OCI-LY7 (cell line): ENCODE data around the gene UVSSA. TPM values are rescaled to one million over a fixed set of nuclear protein-coding genes. Genes with fewer than 3 reads are reported as not detected.

Experiments used
- BruUV-seq: library from RNA; stranded (reverse); fragments of 400-500 nt; replicated peaks from 2 replicates; lab custom pipeline; 2021; lab: Mats Ljungman, UMichigan
- CTCF ChIA-PET: fragments of 300-600 bp; sonication (Branson Sonifier 250); formaldehyde crosslinking; loops from one replicate; lab custom pipeline; 2022; ENCODE audit warnings: antibody characterized with exemption; ENCODE audit not compliant: unreplicated experiment; lab: Charles Lee
- POLR2A ChIA-PET: fragments of 300-600 bp; sonication (Branson Sonifier 250); formaldehyde crosslinking; loops from one replicate; lab custom pipeline; 2022; ENCODE audit warnings: antibody characterized with exemption; lab: Charles Lee
- DNase-seq: peaks from one replicate; pipeline ENCODE4 v3.0.0-alpha.2; 2015; ENCODE audit warnings: low spot score
- H2AFZ ChIP-seq: fragments of 200-600 bp; sonication (generic), shearing (Covaris generic); 2 replicates; pipeline ENCODE4 v1.6.1; 2014; ENCODE audit warnings: mild to moderate bottlenecking, antibody characterized with exemption, low read length, moderate library complexity
- H3K27ac ChIP-seq: fragments of 200-600 bp; sonication (generic); 2 replicates; pipeline ENCODE4 v1.5.1; 2014; ENCODE audit warnings: mixed run types, low read depth, mild to moderate bottlenecking, moderate library complexity, low read length, inconsistent platforms; ENCODE audit not compliant: poor library complexity, severe bottlenecking
- H3K36me3 ChIP-seq: fragments of 200-600 bp; sonication (generic); 2 replicates; pipeline ENCODE4 v1.6.1; 2014; ENCODE audit warnings: mild to moderate bottlenecking, antibody characterized with exemption, low read length, moderate library complexity, mixed read lengths; ENCODE audit not compliant: insufficient read depth
- H3K4me1 ChIP-seq: fragments of 200-600 bp; sonication (generic); 2 replicates; pipeline ENCODE4 v1.5.1; 2014; ENCODE audit warnings: mild to moderate bottlenecking, low read length; ENCODE audit not compliant: insufficient read depth, poor library complexity, severe bottlenecking
- H3K4me2 ChIP-seq: fragments of 200-600 bp; sonication (generic); 2 replicates; pipeline ENCODE4 v1.6.1; 2014; ENCODE audit warnings: mild to moderate bottlenecking, low read length
- H3K4me3 ChIP-seq: fragments of 200-600 bp; sonication (generic); 2 replicates; pipeline ENCODE4 v1.5.1; 2014; ENCODE audit warnings: mild to moderate bottlenecking, low read depth, low read length; ENCODE audit not compliant: poor library complexity, severe bottlenecking
- H3K79me2 ChIP-seq: fragments of 200-600 bp; sonication (generic); 2 replicates; pipeline ENCODE4 v1.6.1; 2016; ENCODE audit warnings: low read depth, mild to moderate bottlenecking, low read length, moderate library complexity, mixed read lengths; ENCODE audit not compliant: insufficient read depth
- H3K9me2 ChIP-seq: fragments of 200-600 bp; sonication (generic); 2 replicates; pipeline ENCODE4 v1.6.1; 2016; ENCODE audit warnings: mild to moderate bottlenecking, low read length, mixed read lengths; ENCODE audit not compliant: insufficient read depth
- H3K9me3 ChIP-seq: fragments of 200-600 bp; sonication (generic); 2 replicates; pipeline ENCODE4 v1.6.1; 2014; ENCODE audit warnings: mild to moderate bottlenecking, mixed run types, low read length, mixed read lengths
- H4K20me1 ChIP-seq: fragments of 200-600 bp; sonication (generic); 2 replicates; pipeline ENCODE4 v1.6.1; 2014; ENCODE audit warnings: mild to moderate bottlenecking, antibody characterized with exemption, low read length, moderate library complexity, mixed read lengths; ENCODE audit not compliant: insufficient read depth
- CTCF ChIP-seq: fragments of 200-600 bp; sonication (generic); conservative IDR thresholded peaks from 2 replicates; pipeline ENCODE4 v1.5.1; 2014; ENCODE audit warnings: mild to moderate bottlenecking, antibody characterized with exemption, low read length, moderate library complexity, mixed read lengths
- EZH2phosphoT487 ChIP-seq: fragments of 200-600 bp; sonication (generic); IDR thresholded peaks from 2 replicates; pipeline ENCODE4 v1.6.1; 2018; ENCODE audit warnings: low read depth, borderline replicate concordance, mild to moderate bottlenecking, mixed run types, antibody characterized with exemption, low read length, moderate library complexity, mixed read lengths
- intact Hi-C: fragments of 100-400 bp; cut with micrococcal nuclease; formaldehyde crosslinking; loops from one replicate; pipeline ENCODE4 v1.10.0; 2022; ENCODE audit not compliant: unreplicated experiment
- total RNA-seq, 2 experiments: library from RNA; depleted of rRNA in 1 of 2; stranded (reverse); fragments of >200 nt in 1 of 2; shearing (Covaris generic) in 1 of 2; gene quantifications; 2 replicates each; pipeline ENCODE4 v1.2.3, GENCODE V29; 2014 to 2022

The UVSSA gene
- total RNA-seq, 2 experiments from 2014 or later, result 13.2 to 43.2 TPM

- Histone ChIP-seq H2AFZ (no peak overlapping the region), H3K27ac (no peak overlapping the region), H3K9me2 (no peaks in the 10 kb centered on the region), H3K9me3 (no peaks in the 10 kb centered on the region), H3K4me3 (no peak overlapping the region), H3K4me1 (no peaks in the 10 kb centered on the region), H3K36me3 (no peaks in the 10 kb centered on the region), H4K20me1 (no peaks in the 10 kb centered on the region), H3K79me2 (no peaks in the 10 kb centered on the region), H3K4me2 (no peak overlapping the region)
- ChIA-PET CTCF (no interaction called here), POLR2A (no interaction called here)
- no TSS peak for BruUV-seq
- intact Hi-C loops, result no loop called here
- TF ChIP-seq EZH2phosphoT487 (no peak), CTCF (no peak)
- DNase-seq, result peak; percentile 38
These were observed 63.7 kb downstream of the UVSSA start for GRCh38 chr4:1410491-1411325.

GRCh38 chr4:1411436-1412375 is 64.7 kb downstream of the UVSSA start:
- no peaks in the 10 kb centered on the region for H3K79me2 ChIP-seq
- no peak for DNase-seq
- no peaks in the 10 kb centered on the region for H3K36me3 ChIP-seq
- H3K4me3 ChIP-seq, result no peak overlapping the region
- intact Hi-C loops, result no loop called here
- H4K20me1 ChIP-seq, result no peaks in the 10 kb centered on the region
- H3K9me3 ChIP-seq, result no peaks in the 10 kb centered on the region
- H3K4me1 ChIP-seq, result no peaks in the 10 kb centered on the region
- no peaks in the 10 kb centered on the region for H3K9me2 ChIP-seq
- no peak overlapping the region for H3K4me2 ChIP-seq
- no peak overlapping the region for H3K27ac ChIP-seq
- no peak for TF ChIP-seq EZH2phosphoT487
- TF ChIP-seq CTCF, result 0 out of 2 replicates have a peak, but pooled peaks have one; percentile 26
- BruUV-seq, result no TSS peak
- H2AFZ ChIP-seq, result no peak overlapping the region
- POLR2A ChIA-PET, result no interaction called here
- CTCF ChIA-PET, result no interaction called here
